Vagina (tissue), 2 donors: ENCODE measurements around the gene RMP24.

Source experiments
- CTCF ChIP-seq, 3 experiments: fragments of 450-650 bp in 2 of 3; fragments of 200-600 bp in 1 of 3; sonication (generic) in 1 of 3; IDR thresholded peaks; one replicate each; pipeline ENCODE4 v1.5.1; 2017 to 2019; ENCODE audit warnings: antibody characterized with exemption in 3 of 3, mild to moderate bottlenecking in 2 of 3, moderate library complexity in 2 of 3
- POLR2A ChIP-seq, 2 donors: fragments of 450-650 bp; IDR thresholded peaks; one replicate each; pipeline ENCODE4 v1.6.1; 2017; ENCODE audit warnings: antibody characterized with exemption in 2 of 2, mild to moderate bottlenecking in 2 of 2, moderate library complexity in 2 of 2
- POLR2AphosphoS5 ChIP-seq, 2 donors: sonication (generic); formaldehyde crosslinking; IDR thresholded peaks; one replicate each; pipeline ENCODE4 v1.9.0; 2017; ENCODE audit warnings: antibody characterized with exemption in 2 of 2, mild to moderate bottlenecking in 2 of 2, low read depth in 1 of 2; ENCODE audit not compliant: insufficient read depth in 1 of 2

DNA sequence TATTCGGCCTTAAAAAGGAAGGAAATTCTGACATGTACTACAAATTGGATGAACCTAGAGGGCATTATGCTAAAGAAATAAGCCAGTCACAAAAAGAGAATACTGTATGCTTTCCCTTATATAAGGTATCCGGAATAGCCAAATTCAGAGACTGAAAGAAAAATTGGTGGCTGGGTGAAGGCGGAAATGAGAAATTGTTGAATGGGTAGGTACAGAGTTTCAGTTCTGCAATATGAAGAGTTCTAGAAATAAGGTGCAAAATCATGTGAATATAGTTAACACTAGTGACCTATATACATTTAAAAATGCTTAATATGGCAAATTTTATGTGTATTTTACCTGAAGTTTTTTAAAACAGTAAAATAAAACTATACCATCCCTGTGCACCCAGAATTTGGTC, 43.1 kb downstream of the RMP24 start:
- TF ChIP-seq CTCF (IDR thresholded peaks at IDR 0.05) (no peak), POLR2A (IDR thresholded peaks at IDR 0.05) (no peak), POLR2AphosphoS5 (IDR thresholded peaks at IDR 0.05; ENCODE audit: insufficient read depth in 1 of 2, low read depth in 1 of 2) (no peak)
